ENCODE data around the gene FPR3.

GRCh38 chr19:51784109-51784785 lies 10.7 kb upstream of the FPR3 start:
- no peak for TF ChIP-seq CTCF (IDR thresholded peaks at IDR 0.05)
- no peak for TF ChIP-seq EZH2 (IDR thresholded peaks at IDR 0.05; ENCODE audit: borderline replicate concordance, insufficient read depth, low read depth, low read length, poor library complexity, severe bottlenecking)
